ENCODE results near the gene PPL. TPM values are rescaled to one million over a fixed set of nuclear protein-coding genes. Genes with fewer than 3 reads are reported as not detected.
A peak's percentile ranks its signal among the peaks of the same experiment; 100 is the strongest.

PPL gene
- total and polyA plus RNA-seq, 8 donors: 30.4 to 77.1 (median 37.2) TPM

DNA sequence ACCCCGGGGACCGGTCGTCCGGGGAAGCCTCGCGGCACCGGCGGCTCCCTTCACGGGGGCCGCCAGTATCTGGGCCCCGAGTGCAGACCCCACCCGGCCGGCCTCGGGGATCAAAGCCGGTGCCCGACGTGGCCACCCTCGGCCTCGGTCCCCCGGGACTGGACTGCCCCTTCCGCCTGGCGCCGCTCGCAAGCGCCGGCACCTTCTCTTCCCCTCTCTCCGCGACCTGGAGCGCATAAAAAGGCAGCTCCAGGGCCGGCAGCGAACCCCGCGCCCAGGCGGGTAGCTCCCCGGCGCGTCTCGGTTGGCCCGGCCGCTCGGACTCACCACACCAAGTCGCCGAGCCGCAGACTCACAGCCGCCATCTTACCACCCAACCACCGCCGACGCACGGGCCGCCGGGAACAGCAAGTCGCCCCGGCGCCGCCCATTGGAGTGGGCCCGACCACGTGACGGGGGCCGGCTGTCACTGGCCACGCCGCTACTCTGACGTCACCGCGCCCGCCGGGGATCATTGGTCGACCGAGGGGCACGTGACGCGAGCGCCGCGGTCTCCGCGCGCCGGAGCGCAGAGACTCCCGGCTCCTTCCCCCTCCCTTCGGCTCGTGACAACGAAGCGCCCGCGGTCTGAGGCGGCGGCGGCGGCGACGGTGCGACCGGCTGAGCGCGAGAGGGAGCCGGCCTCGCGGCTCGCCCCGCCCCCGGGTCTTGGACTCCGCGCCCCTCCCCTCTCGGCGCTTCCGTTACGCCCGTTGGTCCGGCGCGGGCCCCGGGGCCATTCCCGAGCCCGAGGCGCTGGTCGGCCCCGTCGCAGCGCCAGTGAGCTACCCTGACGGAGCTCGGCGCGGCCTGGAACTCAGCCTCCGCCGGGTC, 89.8 kb downstream of the PPL start, which contains the start of the genes GLYR1 and UBN1:
Gene GLYR1, minus strand, starts transcription at position 388 of the 873 bp plus-strand sequence. Its CDS starts 23 bp downstream, at position 365.
Gene UBN1, plus strand, starts transcription at position 581 of the 873 bp plus-strand sequence. CDS start 5,437 bp downstream, outside the sequence.
- Histone ChIP-seq H3K27me3 (no peaks in the 10 kb centered on the region), H3K4me1 (peaks cover 28 to 64% of the 10 kb centered on the region in 2 donors), H3K4me3 (peak within 1 kb of the TSS; percentile 88 to 99), H3K27ac (peak within 1 kb of the TSS; percentile 95 to 100), H3K9me3 (no peaks in the 10 kb centered on the region), H3K36me3 (peaks cover 0 to 34% of the 10 kb centered on the region in 2 donors)
- peak; percentile 95 for ATAC-seq
- intact Hi-C loops (cut with DNase I): no loop called here
- TF ChIP-seq, protein P1, sequence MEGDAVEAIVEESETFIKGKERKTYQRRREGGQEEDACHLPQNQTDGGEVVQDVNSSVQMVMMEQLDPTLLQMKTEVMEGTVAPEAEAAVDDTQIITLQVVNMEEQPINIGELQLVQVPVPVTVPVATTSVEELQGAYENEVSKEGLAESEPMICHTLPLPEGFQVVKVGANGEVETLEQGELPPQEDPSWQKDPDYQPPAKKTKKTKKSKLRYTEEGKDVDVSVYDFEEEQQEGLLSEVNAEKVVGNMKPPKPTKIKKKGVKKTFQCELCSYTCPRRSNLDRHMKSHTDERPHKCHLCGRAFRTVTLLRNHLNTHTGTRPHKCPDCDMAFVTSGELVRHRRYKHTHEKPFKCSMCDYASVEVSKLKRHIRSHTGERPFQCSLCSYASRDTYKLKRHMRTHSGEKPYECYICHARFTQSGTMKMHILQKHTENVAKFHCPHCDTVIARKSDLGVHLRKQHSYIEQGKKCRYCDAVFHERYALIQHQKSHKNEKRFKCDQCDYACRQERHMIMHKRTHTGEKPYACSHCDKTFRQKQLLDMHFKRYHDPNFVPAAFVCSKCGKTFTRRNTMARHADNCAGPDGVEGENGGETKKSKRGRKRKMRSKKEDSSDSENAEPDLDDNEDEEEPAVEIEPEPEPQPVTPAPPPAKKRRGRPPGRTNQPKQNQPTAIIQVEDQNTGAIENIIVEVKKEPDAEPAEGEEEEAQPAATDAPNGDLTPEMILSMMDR (IDR thresholded peaks at IDR 0.05): no peak
- DNase-seq: peak; percentile 96 to 99 (median 98)

DNA sequence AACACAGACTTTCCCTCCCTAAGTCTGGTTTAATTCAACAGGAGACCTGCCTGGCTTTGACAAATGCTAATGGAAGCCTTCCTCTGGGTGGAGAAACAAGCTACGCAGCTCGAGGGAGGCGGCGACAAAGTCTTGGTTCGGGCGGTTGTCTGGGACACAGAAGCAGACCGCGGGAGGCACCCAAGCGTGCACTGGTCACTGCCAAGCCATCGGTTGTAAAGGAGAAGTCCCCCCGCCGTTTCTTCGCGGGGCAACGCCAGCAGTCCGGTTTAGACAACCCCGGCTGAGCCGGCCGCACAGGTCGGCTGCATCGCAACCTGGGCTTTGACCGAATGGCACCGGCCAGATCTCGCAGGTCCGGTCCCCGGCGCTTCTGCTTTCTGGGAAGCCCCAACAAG, 90.4 kb downstream of the PPL start:
- Histone ChIP-seq H3K4me1 (peaks cover 28 to 58% of the 10 kb centered on the region in 2 donors), H3K27me3 (no peaks in the 10 kb centered on the region), H3K36me3 (peaks cover 0 to 41% of the 10 kb centered on the region in 2 donors), H3K4me3 (peak overlapping the region; percentile 88 to 99), H3K9me3 (no peaks in the 10 kb centered on the region), H3K27ac (peak overlapping the region; percentile 95 to 100)
- intact Hi-C loops (cut with DNase I): no loop called here
- DNase-seq (peak; percentile 16 to 89 (median 57)), ATAC-seq (peak; percentile 72)
- TF ChIP-seq, protein P1 (IDR thresholded peaks at IDR 0.05): no peak

DNA sequence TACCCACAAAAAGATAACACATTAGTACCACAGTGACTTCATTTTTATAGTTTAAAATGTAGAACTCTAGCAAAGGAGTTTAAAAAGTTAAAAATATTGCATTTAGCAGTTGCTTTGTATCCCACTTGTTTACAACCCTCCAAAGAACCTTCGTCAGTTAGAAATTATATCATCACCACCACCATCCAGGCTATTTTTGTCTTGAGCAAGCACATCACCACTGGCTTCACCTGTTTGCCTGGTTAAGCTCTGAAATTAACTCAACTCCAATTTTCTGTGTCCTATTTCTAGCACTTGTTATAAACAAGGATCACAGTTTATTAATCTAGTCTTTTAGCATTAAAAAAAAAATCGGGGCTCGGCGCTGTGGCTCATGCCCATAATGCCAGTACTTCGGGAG, 96.0 kb downstream of the PPL start:
- ATAC-seq (no peak), DNase-seq (no peak)
- H3K36me3 ChIP-seq: peaks cover 0 to 96% of the 10 kb centered on the region in 2 donors
- H3K27ac ChIP-seq: no peak overlapping the region
- H3K4me1 ChIP-seq: peaks cover 6 to 20% of the 10 kb centered on the region in 2 donors
- H3K9me3 ChIP-seq: no peaks in the 10 kb centered on the region
- intact Hi-C loops (cut with DNase I): no loop called here
- H3K27me3 ChIP-seq: no peaks in the 10 kb centered on the region
- H3K4me3 ChIP-seq: no peak overlapping the region
- TF ChIP-seq, protein P1 (IDR thresholded peaks at IDR 0.05): no peak

DNA sequence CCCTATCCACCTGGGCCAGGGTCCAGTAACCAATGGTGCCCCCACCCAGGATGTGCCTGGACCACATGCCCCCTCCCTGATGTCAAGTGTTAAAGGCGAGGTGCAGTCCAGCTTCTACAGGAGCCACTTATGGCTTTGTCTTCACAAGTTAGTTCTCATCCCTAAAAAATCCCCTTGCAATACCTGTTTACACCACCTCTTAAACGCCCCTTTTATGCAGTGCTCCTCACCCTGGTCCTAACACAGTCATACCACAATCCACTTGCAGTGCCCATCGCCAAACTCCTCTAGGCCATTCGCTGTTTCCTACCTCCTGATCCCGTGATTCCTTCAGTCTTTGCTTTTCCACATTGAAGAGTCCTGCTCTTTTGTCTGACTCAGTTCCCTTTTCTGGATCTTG, 97.0 kb downstream of the PPL start:
- H3K27ac ChIP-seq: no peak overlapping the region
- H3K9me3 ChIP-seq: no peaks in the 10 kb centered on the region
- TF ChIP-seq, protein P1 (IDR thresholded peaks at IDR 0.05): no peak
- DNase-seq: no peak
- intact Hi-C loops (cut with DNase I): no loop called here
- no peak overlapping the region for H3K4me3 ChIP-seq
- no peaks in the 10 kb centered on the region for H3K27me3 ChIP-seq
- H3K36me3 ChIP-seq: peaks cover 0 to 100% of the 10 kb centered on the region in 2 donors
- no peak for ATAC-seq
- peaks cover 0 to 9% of the 10 kb centered on the region in 2 donors for H3K4me1 ChIP-seq

All from left lung (tissue), 10 donors.